ENCODE measurements around the gene IFTAP.

DNA sequence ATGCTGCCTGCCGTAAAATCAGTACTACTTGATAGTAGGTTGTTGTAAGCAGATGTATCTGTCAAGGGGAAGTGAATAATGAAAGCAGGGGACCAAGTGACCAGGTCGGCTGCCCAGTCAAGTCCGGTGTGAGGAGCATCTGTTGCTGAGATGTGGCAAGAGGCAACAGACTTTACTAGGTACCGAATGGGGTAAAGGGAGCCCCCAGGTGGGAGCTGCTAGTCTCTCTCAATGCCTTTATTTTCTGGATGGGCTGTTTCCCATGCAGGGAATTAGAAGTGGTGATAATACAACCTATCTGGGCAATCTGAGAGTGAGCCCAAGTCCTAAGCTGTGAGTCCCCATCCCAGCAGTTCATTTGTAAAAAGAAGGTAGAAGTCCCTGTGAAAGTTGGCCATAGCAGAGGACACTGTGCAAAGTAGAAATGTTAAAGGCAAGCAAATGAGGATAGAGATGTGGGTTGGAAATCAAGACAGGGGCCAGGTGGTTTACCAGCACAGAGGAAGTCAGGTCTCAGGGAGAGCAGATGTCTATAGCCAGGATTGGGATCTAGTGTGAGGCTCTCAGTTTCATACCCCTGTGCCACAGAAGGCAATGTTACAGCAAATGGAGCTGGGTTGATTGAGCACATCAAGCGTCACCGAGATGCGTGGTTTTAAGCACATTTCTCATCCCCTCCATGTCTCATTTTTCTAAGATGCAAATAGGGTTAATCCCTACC lies 94.4 kb downstream of the IFTAP start:
- TF ChIP-seq, protein P1, sequence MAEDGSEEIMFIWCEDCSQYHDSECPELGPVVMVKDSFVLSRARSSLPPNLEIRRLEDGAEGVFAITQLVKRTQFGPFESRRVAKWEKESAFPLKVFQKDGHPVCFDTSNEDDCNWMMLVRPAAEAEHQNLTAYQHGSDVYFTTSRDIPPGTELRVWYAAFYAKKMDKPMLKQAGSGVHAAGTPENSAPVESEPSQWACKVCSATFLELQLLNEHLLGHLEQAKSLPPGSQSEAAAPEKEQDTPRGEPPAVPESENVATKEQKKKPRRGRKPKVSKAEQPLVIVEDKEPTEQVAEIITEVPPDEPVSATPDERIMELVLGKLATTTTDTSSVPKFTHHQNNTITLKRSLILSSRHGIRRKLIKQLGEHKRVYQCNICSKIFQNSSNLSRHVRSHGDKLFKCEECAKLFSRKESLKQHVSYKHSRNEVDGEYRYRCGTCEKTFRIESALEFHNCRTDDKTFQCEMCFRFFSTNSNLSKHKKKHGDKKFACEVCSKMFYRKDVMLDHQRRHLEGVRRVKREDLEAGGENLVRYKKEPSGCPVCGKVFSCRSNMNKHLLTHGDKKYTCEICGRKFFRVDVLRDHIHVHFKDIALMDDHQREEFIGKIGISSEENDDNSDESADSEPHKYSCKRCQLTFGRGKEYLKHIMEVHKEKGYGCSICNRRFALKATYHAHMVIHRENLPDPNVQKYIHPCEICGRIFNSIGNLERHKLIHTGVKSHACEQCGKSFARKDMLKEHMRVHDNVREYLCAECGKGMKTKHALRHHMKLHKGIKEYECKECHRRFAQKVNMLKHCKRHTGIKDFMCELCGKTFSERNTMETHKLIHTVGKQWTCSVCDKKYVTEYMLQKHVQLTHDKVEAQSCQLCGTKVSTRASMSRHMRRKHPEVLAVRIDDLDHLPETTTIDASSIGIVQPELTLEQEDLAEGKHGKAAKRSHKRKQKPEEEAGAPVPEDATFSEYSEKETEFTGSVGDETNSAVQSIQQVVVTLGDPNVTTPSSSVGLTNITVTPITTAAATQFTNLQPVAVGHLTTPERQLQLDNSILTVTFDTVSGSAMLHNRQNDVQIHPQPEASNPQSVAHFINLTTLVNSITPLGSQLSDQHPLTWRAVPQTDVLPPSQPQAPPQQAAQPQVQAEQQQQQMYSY (CRISPR knock-in tag; IDR thresholded peaks at IDR 0.05), result no peak
- TF ChIP-seq NFATC3 (CRISPR knock-in tag; IDR thresholded peaks at IDR 0.05) (no peak), FOXP1 (IDR thresholded peaks at IDR 0.05) (no peak), FOXP1 (CRISPR knock-in tag; IDR thresholded peaks at IDR 0.05) (no peak), XRCC5 (optimal IDR thresholded peaks at IDR 0.05; ENCODE audit: low read length) (no peak), MIER2 (CRISPR knock-in tag; IDR thresholded peaks at IDR 0.05) (no peak), ZZZ3 (CRISPR knock-in tag; IDR thresholded peaks at IDR 0.05; ENCODE audit: borderline replicate concordance) (no peak), FOXM1 (CRISPR knock-in tag; IDR thresholded peaks at IDR 0.05) (no peak), ZNF350 (CRISPR knock-in tag; IDR thresholded peaks at IDR 0.05; ENCODE audit: borderline replicate concordance, low read depth) (no peak)
- TF ChIP-seq, protein P2, sequence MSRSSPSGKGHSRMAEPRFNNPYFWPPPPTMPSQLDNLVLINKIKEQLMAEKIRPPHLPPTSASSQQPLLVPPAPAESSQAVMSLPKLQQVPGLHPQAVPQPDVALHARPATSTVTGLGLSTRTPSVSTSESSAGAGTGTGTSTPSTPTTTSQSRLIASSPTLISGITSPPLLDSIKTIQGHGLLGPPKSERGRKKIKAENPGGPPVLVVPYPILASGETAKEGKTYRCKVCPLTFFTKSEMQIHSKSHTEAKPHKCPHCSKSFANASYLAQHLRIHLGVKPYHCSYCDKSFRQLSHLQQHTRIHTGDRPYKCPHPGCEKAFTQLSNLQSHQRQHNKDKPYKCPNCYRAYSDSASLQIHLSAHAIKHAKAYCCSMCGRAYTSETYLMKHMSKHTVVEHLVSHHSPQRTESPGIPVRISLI (CRISPR knock-in tag; IDR thresholded peaks at IDR 0.05; ENCODE audit: borderline replicate concordance), result no peak

Data from HepG2 (cell line).